DMS153 treated with DMSO at 0.1 percent for 48 hours (cell line): Measurements from ENCODE around the gene BPGM.

ENCODE experiments used
- DNase-seq: peaks from one replicate; lab custom pipeline; 2025; ENCODE audit not compliant: unreplicated experiment; lab: John Stamatoyannopoulos, UW

BPGM gene

DNA sequence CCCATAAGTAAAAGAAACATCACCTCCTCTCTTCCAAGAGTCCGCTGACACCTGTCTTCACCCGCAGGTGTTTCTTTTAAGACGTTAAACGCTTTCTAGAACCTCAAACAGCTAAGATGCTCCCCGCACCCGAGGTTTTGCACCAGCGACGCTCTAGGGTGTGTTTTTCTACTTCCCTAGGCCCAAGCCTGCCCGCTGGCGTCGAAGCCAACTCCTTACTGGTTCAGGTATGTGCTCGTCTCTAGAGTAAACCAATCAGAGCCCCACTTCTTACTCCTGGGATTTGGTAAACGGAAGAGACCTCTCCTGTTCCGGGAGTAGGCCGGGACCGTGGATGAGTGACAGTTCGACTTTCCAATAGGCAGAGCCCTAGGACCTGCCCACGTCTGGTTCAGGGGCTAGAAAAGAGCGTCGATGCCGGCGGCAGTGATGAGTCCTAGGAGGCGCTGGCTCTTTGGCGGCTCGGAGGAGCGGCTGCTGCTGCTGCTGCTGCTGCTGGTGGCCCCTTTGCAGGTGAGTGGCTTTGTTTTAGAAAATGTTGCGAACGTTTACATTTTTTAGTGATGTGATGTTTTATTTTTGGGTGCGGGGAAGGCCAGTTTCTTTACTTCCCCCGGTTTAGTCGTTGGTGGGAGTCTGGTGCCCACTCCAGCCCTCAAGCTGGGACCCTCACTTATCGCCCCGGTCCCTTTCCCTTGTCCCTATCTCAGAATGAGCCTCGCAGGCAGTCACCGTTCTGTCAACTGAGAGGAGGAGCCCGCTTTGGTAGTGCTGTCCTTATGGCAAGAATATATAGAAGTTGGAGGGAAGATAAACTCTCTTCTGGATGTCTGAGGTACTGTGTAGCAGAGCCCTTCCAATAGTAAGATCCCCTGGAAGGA is at the start of gene BPGM:
BPGM (plus strand) TSS at position 429 of the 881 bp plus-strand sequence. CDS start 14,655 bp downstream, outside the sequence.
- DNase-seq: peak; percentile 99

DNA sequence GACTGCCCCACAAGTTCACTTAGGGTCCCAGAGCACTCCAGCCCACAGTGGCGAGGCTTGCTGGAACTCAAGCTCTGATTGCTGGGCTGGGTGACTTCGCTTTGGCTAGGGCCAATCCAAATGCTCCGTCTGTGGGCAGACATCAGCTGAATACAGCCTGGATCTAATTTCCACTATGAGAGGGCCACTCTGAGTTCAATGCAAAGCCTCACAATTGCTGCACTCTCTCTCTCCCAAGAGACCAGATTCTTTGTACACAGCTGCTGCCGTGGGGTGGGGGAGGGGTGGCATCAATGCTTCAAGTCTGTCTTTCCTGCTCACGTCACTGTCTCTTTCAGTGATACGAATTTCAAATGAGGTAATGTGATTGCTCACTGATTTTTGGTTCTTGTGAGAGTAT is 47.3 kb upstream of the BPGM start:
- no peak for DNase-seq

DNA sequence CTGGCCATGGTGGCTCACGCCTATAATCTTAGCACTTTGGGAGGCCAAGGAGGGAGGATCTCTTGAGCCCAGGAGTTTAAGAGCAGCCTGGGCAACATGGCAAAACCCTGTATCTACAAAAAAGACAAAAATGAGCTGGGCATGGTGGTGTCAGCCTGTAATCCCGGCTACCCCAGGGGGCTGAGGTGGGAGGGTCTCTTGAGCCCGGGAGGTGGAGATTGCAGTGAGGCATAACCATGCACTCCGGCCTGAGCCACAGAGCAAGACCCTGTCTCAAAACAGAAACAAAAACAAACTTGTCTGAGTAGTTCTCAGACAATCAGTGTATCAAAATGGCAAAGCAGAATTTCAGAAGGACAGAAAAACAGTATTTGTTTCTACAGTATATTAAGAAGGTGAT is 45.2 kb upstream of the BPGM start:
- DNase-seq: no peak

DNA sequence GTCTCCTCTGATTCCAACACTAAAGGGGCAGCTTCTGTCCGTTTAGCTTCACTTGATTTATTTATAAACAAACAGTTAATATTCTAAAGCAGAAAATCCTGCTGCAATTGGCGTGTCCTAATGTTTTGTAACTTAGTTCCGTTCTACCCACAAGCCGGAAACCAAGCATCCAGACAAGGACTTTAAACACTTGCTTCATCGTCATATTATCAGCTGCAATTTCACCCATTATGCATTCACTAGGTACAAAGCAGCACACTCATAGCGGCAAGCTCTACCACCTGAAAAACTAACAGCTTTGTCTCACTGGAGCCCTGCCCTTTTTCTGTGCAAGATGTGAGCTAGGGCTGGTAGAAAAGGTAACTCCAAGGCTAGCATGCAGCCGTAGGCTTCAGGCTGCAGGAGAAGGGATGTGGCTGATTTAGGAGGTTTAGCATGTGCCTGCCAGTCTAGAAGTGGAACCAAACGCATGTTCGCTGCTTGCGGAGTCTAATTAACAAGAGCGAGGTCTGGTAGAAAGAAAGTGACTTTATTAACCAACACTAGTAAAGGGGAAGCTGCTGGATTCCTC is 43.7 kb upstream of the BPGM start:
- no peak for DNase-seq

DNA sequence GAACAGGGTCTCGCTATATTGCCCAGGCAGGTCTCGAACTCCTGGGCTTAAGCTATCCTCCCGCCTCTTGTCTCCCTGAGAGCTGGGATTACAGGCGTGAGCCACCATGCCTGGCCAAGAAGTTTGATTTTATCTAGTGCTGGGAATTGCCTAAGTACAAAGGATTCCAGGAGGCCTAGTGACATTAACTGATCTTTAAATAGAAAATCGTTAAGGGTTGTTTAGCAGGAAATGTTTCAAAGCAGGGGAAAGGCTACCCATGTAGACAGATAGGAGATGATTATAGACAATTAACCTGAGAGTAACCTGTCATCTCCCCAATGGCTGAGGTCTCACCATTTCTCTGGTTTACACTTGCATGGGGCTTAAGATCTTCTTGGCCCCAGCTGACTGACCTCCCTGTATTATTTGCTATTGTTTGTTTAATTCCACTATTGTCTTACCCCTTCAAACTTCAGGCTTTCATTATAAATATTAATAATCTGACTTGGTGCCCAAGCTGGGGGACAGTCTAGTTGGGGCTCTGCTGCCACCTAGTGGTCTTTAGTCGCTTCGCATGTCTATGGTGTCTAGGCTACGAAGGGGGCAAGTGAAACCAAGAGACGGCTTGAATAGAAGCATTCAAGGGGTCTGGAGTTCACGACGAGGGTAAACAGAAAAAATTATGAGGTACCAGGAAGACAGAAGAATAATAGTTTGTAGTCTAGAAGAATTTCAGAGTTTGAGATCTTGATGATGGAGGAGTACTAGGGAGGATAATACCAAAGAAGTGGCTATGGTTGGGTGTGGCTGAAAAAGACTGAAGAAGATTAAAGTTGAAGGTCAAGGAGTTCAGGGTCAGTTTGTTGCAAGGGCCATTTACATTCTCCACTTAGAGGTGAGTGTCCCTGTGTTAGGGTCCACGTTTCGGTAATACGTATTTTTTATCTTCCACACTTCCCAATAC is 40.4 kb upstream of the BPGM start:
- DNase-seq: peak; percentile 22

DNA sequence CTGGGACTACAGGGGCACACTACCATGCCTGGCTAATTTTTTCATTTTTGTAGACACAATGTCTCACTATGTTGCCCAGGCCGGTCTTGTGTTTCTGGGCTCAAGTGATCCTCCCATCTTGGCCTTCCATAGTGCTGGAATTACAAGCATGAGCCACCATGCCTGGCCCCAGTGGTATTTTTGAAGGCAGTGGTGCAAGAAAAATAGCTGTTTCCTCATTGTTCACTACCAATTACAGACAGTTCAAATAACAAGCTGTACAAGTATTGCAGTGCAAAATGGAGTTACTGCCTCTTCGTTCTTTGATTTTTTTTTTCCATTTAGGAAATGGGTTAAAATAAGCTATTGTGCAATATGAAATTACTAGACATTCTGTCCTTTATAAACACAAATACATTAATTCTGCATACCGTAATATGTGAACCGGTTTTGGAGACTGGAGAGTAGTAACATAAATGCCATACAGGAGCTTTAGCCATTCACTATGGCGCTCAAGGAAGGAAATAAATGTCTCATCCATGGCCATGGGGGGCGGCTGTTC is 35.0 kb upstream of the BPGM start:
- no peak for DNase-seq

DNA sequence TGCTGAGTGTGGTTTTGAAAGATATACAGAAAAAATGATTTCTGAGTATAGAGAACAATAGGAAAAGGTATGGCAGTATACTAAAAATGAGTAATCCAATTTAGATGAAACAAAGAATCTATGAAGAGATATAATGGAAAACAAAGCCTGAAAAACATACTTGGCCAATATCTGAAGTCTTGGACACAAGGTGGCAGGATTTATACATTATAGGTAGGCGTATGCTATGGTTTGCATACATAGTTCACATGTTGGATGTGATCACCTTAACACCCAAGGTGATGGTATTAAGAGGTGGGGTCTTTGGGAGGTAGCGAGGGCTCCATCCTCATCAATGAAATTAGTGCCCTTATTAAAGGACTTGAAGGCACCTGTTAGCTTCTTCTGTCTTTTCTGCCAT is 34.5 kb upstream of the BPGM start:
- DNase-seq: no peak

DNA sequence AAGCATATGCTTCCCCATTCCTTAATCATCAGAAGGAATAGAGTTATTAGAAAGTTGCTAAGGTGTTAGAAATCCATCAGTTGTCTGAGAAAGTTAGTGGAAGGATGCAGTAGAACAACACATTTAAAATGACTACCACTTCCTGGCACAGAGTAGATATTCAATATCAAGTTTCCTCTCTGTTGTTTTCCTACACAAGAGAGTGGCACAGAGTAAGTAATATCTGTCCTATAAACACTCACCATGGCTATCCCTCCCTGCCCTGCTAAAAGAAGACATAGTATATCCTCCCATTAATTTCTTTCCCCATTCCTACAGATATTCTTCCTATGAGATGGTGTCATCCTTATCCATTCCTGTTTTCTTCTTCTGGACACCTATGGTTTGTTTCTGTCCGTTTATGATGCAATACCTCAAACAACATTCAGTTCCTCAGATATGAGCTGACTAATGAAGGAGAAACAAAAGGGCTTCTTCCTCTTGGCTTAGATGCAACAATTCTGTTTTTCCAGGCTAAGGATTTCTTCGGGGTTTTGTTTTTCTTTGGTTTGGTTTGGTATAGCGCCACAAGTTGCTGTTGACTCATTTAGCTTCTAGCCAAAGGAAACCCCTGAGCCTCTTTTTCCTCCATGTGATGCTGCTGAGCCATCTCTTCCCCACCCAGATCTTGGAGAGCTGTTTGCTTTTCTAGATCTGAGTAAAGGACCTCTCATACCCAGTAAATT is 32.9 kb upstream of the BPGM start:
- no peak for DNase-seq

DNA sequence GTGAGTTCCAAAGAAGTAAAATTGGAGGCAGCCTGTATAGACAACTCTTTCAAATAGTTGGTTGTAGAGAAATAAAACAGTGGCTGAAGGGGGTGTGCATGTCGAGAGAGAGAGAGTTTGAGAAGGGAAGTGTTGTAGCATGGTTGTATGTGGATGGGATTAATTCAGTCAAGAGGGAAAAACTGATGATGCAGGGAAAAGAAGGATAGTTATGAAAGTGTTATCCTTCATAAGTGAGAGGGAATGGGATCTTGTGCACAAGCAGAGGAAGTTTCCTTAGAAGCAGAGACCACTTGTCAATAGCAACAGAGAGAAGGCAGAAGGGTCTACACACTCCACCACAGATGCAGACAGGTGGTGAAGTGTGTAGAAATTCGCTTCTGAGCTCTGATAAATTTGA is 30.0 kb upstream of the BPGM start:
- no peak for DNase-seq

DNA sequence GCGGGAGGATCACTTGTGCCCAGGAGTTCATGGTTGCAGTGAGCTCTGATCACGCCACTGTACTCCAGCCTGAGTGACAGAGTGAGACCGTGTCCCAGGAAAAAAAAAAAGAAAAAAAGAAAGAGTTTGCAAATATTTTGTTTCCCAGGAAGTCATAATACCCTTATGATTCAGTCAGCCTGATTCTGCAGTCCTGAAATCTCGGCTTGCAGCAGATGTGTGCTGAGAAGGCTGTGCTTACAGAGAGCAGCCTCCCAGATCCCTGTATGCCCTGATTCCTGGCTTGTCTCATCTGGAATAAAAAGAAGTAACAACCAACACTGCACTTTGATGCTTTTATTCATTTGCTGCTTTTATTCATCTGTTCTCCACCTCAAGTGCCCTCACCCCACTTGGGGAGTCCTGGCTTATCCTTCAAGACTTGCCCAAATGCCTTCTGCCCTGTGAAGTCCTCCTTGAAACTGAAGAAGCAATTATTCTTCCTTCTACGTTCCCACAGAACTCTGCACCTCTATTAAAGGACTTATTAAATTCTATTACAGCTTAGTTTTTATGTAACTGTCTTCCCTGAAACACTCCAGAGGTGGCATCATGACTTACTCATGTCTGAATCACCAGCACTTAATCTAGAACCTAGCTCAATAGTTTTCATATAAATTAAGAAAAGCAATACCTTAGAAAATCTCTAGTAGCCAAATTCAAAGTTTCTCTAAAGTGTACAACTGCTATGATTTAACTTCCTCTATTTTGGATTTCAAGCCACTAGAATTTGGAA is 27.7 kb upstream of the BPGM start:
- DNase-seq: no peak

DNA sequence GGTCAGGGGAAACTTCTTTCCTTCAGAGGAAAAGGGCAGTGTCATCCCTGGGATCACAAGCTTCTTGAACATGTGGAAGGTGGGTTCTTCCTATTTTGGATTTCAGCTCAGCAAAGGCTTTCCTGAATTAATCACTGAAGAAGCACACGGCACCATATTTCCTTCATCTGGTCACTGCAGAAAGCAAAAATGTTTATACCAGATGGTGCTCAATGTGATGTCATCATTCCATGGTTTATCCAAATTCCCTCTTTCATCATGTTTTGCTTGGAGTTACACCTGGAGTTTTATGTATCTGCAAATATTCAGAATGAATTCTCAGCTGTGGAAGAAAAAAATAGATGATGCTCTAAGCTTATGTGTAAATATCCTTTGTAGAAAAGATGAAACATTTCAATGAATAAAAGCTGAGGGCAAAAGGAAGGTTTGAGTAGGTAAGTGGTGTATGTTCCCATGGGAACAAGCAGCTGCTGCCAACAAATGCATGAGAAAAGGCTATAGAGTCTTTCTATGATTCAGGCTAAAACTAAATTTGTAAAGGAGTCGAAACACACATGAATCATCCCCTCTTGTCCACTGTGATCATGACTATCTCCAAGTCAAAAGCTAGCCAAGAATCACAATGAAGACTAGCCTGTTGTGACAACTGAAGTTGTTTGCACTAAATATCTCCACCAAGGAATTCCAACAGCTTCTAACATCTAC is 26.9 kb upstream of the BPGM start:
- DNase-seq: peak; percentile 46

DNA sequence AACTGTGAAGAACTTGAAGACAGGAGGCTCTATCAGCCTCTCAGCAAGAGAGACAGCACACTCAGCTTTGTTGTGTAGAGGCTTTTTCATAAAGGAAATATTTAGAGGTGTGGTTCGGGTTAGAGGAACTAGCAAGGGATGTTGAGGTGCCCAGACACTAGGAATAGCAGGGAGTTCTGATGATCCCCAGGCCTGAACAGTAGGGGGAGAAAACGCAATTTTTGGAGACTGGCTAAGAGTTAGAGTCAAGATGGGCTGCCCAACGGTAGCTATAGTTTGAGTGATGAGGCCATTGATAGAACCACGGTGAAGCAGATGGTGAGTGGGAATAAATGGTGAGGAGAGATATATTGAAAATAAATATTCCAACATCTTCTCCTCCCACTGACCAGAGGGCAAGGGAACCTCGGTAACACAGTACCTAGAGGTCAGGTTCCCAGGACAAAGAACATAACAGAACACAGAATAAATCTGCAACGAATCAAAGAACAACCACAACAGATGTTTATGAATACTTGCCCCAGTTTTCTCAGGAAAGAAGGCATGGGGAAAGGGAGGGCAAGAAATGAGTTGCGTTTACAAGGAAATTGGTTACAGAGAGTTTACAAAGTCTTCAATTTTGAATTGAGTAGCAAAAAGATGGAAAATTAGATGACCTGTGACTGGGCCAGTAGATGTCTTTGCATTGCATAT is 24.2 kb upstream of the BPGM start:
- no peak for DNase-seq

DNA sequence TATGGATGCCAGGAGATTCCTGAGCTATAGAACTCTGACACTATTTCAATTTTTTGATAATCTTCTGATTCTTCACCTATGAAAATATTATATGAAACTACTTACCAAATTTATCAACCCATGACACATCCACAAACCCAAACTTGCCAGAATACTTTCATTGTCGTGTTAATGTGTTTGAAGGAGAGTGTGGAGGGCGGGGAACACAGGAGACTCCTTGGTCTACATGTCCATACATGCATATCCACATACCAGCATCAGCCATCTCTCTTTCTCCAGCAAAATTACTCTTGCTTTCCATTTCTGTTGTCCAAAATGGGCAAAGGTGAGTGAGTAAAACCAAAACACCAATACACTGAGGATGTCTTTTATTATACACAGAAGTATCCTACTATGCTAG is 23.5 kb upstream of the BPGM start:
- no peak for DNase-seq

DNA sequence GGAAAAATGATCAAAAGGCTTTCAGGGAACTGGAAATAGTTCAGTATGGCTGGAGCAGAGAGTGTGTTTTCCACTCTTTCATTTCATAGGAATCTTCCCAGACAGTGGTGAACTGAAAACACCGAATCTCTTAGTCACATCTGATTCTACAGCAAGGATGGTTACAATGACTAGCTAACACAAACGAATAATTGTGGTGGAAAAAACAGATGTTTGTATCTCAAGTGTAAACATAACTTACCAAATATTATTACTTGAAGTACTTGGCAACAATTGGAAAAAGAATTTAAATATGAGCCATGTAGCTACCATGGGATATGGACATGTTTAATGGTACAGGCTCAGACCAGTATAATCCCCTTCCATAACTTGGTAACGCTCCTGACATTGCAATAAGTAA is 21.1 kb upstream of the BPGM start:
- no peak for DNase-seq

DNA sequence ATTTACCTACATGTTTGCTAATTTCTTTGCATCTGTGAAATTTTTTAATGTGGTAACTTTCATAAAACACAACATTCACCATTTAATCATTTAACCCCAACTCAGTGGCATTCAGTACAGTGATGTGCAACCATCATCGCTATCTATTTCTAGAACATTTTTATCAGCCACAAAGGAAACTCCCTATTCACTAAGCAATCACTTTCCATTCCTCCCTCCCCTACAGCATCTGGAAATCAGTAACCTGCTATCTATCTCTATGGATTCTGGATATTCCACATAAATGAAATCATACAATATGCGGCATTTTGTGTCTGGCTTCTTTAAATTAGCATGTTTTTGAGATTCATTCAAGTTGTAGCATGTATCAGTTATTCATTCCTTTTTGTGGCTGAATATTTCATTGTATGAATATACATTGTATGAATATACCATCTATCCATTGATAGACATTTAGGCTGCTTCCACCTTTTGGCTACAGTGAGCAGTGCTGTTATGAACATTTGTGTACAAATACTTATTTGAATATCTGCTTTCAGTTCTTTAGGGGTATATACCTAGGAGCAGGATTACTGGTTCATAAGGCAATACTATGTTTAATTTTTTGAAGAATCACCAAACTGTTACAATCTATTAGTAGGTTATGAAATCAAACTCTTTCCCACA is 19.4 kb upstream of the BPGM start:
- DNase-seq: no peak

DNA sequence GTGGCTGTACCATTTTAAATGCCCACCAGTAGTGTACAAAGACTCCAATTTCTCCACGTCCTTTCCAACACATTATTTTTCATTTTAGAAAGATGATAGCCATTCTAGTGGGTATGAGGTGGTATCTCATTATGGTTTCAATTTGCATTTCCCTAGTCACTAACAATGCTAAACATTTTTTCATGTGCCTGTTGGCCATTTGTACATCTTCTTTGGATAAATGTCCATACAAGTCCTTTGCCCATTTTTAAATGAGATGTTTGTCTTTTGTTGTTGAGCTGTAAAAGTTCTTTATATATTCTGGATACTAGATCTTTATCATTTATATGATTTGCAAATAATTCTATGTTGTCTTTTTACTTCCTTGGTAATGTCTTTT is 18.9 kb upstream of the BPGM start:
- no peak for DNase-seq

DNA sequence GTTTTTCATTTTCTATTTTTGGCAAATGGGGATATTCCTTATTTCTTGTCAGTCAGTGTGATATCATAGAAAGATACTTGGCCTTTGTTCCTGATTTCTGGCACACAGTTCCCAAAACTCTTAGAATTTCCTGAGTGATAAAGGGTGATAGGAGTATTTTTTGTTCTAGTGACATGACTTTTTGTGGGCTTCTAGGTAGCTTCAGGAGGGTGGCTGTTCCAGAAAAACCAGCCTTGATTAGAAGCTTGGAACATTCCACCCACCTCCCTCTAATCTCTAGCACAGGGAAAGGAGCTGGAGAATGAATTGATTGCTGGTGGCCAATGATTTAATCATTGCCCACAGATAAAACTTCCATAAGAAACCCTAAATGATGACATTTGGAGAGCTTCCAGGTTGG is 17.2 kb upstream of the BPGM start:
- DNase-seq: no peak

DNA sequence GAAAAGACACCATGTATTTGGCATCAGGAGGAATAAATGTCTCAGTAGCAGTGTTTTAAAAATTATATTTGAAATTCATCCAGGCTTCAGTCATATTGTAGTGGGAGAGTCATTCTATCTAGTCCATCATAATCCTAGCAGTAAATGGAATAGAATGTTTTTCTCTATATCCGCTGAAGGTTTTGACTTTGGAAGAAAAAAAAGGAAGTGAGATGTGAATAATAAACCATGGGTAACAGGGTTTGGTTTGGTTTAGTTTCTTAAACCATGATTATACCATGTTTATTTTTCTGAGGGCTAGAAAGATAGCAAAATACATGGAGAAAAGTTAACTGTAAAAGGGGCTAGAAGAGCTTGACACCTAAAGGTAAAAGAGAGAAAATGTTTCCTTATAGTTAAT is 16.4 kb upstream of the BPGM start:
- DNase-seq: no peak
